NCI-H69 (cell line): Measurements from ENCODE around the gene FXYD2.
"Not testable (repeated sequence)": the region's sequence is repeated elsewhere in the genome, so short reads cannot be mapped to it uniquely, and the experiment has no call there.

Source experiments
- DNase-seq: peaks from one replicate; lab custom pipeline; 2025; lab: John Stamatoyannopoulos, UW

FXYD2 gene

DNA sequence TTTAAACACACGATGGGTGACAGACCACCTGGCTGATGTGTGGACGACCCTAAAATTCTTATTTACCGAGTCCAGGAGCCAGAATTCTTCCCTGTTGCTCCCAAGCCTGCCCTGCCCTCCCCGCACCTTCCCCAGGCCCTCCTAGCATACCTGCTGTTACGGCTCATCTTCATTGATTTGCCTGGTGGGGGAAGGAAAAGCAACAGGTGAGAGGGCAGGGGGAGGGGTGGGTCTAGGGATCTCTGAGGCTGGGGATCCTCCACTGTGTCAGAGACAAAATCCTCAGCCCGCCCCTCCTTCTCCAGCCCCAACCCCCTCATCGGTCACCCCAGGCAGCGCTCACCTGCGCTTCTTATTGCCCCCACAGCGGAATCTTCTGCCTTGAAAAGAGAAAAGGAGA, 4.0 kb downstream of the FXYD2 start:
- peak; percentile 38 for DNase-seq

DNA sequence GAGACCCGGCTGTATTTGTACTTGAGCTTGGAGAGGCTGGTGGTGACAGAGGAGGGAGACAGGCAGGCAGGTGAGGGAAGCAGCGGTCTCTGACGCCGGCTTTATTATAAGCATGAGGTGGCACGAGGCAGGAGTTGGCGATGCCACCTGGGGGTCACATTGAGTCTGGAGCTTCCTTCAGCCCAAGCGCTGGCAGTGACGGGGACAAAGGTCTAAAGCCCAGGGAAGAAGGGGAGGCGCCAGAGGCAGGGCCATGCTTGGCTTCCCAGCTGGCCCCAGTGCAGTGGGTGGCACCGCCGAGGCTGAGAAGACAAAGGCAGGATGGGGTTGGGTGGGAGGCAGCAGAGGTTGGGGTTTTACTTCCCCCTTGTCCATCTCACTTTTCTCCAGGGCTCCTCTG, 4.5 kb downstream of the FXYD2 start:
- DNase-seq, result peak; percentile 81

DNA sequence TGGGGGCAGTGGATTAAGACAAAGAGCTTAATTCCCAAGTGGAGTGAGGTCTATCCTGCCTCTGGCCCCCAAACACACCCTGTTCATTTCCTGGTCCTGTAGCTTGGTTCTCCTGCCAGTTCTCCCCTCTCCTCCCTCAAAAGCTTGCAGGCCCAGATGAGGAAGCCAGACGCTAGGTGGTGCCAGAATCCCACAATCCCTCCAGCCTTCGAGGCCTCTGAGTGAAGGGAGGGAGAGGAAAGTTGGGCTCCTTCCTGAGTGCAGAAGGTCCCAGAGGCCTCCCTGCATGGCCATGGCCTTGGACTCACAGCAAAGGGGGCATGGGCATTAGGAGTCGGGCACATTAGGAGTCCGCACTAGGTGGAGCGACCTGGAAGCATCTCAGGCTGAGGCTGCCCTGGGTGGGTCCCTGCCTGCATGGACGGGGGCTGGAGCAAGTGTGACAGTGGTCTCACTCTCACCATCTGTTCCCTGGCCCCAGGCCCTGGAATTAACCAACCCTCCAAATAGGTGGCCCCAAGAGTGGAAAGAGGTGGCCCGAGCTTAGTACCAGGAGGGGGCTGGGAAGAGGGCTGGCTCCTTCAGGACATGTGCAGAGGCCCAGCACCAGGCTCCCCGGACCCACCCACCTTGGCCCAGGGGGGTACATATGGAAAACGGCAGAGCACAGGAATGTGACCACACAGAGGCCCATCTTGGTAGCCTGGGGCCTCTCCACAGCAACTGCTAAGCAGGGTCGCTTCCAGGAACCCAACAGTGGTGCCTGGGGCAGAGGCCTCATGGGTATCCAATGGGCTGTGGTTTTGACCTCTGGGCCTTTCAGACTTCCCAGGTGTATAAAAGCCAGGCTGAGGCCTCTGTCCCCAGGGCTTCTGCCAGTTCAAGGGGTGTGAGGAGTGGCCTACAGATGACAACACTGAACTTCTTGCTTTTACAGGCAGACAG, 5.2 kb downstream of the FXYD2 start:
- DNase-seq, result peak; percentile 82

DNA sequence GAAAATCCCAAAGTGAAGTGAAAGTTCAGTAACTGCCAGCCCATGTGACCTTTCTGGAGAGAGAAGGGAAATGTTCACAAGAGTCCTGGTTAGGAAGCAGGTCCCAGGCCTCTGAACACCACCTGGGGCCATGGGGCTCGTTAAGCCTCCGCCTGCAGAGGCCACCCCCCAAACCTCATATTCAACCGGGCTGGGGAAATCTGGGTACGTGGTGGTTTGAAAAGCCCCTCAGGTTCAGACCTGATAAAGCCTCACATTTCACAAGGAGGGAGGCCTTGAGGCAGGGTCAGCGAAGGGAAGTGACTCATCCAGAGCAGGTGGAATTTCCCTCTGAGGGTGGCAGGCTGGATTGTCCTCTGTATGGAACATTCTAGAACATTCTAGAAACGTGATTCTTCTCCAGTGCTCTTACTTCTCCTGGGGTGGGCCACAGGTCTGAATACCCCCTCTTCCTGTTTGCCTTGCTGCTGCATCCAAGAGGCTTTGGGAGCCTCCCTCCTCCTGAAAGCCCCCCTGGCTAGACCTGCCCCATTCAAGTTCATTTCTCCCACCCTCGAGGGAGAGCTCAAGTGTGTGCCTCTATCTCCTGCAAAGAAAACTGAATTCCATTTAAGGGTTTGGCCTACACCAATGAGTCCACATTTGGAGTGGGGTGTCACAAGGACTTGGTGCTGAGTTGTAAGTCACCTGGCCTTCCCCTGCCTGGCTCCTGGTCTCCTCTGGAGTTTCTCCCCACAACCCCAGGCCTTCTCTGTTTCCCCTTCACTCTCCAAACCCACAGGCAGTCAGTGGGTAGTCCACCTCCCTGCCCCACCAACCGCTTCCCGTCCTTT, 6.3 kb downstream of the FXYD2 start:
- DNase-seq, result peak; percentile 49

DNA sequence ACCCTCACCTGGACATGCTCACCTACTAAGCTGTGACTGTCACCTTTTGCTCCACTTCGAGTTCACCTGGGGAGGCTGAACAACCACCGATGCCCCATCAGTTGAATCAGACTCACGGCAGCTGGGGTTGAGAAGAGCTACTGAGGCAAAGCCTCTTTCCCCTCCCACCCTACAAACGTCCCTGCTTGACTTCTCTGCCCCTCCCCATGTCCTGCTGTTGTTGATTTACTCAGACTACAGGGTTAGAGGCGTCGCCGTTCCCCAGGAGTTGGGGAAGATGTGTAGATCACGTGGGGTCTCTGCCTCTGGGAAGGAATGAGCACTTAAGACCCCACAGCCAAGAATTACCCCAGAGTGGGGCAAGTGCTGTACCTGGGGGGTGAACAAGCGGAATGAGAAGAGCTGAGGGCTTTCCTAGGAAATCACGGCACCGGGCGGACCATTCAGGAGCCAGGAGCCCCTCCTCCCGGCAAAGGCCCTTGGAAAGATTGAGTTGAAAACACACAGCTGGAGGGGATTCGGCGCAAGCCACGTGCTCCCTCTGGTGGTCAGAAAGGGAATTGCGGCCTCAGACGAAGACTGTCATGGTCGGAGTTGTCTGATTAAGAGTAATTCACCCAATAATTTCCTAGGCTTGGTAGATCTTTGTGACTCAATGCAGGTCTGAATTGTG, 7.0 kb downstream of the FXYD2 start:
- peak; percentile 94 for DNase-seq

DNA sequence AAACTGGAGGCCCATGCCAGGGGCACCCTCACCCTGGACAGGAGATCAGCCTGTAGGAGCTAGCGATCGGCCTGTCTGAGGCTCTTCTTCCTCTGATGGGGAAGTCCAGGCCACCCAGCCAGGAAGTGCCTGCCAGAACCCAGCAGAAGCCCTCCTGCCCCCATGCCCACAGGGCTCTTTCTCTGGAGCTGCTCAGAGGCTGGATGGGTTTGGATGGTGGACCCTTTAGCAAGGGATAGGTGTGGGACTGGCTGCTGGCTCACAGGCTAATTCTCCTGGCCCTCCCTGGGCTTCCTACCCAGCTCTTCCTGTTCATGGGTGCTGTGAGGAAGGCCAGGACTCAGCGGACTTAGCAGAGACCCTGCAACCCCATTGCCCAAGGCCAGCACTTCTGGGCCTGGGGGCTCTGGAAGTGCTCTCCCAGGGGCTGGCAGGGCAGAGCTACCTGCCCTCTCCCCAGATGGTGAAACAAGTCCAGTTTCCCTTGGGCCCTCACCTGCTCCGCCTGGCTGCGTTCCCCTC, 7.6 kb downstream of the FXYD2 start:
- peak; percentile 67 for DNase-seq

DNA sequence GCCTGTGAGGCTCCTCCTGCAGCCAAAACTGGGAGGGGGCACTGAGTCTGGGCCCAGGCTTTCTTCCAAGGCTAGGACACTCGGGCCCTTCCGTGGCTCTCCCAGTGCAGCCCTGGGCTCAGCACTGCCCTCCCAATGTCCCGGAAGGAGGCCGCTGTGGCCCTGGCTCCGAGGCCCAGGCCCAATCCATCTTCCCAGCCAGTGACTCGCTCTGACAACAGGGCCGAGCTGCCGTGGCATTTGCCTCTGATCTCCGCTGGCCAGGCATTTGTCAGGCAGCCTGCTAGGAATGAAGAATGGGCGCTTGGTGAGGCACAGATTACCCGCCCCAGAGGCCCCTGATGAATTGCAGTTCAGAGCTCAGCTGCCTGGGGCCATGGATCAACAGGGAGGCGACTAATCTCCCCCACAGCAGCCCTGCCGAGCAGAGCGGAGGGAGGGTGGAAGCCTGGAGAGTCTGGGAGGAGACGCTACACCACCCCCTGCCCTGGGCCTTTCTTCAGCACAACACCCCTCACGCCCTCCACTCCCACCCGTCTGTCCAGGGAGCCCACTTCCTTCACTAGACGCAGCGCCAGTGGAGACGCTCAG, 8.3 kb downstream of the FXYD2 start:
- peak; percentile 97 for DNase-seq

DNA sequence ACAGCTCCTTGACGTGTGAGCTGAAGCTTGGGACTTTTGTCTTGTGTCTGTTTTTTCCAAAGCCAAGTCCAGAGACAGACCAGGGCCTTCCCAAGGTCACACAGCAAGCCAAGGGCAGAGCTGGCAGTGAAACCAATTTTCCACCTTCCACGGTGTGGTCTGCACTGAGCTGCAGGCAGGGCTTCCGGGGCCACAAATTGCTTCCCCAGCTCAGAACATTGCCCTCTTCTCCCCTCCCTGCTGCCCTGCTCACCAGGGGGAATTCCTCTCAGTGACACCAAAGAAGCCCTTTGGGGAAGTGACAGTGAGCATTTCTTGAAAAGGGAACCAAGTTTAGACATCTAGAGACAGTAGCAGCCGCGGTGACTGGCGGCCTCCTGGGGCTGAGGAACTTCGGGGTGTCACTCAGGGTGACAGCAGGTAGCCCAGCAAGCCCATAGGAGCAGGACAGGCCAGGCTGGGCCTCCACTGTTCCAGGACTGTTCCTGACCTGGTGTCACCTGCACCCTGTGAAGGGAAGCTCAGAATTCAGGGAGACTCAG, 9.2 kb downstream of the FXYD2 start:
- no peak for DNase-seq

DNA sequence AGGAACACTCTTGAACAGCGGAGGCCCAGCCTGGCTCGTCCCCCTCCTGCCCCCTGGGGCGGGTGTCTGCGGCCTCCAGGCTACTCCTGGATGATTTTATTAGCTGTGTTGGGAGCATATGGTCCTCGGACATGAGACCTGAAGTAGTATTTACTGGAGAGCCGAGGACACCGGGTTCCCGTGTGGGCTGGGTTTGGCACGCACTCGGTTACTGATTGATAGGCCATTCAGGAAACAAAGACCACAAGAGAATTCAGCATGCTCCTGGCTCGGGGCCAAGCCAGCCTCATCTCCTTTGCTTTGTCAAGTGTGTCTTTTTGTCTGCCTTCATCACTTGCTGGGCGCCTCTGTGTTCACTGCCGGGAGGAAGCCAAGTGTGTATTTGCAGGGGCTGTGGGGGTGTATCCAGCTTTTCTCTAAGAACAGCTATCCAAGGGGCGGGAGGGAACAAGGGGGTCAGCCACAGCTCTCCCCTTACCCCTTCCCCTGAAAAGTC, 9.7 kb downstream of the FXYD2 start:
- peak; percentile 99 for DNase-seq

DNA sequence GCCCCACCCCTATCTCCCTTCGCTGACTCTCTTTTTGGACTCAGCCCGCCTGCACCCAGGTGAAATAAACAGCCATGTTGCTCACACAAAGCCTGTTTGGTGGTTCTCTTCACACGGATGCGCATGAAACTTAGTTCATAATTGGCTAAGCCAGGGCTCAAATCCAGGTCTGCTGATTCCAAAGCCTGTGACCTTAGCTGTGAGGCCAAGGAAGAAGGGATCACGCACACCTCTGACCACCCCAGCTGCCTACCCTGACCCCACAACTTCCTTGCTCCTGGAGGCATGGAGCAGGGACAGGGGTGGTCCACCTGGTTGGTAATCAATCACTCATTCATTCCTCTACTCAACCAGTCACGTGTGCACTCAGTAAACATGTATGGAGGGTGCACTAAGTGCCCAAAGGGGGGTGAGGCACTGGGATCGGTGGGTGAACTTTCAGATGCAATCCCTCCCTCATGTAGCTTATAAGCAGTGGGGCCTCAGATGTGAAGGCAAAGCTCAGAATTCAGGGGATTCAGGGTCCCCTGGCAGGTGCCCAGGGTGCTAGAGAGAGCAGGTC, 10.3 kb downstream of the FXYD2 start:
- DNase-seq, result no peak

DNA sequence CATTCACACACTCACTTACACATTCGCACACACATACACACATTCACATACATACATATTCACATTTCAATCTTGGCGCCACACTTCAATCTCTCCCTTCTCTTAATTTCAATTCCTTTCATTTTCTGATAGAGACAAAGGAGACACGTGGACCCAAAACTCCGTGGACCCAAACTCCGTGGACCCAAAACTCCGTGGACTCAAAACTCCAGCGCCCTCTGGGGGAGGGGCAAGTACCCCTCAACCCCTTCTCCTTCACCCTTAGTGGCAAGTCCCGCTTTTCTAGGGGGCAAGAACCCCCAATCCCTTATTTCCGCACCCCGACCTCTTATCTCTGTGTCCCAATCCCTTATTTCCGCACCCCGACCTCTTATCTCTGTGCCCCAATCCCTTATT, 14.5 kb downstream of the FXYD2 start:
- not testable (repeated sequence) for DNase-seq

DNA sequence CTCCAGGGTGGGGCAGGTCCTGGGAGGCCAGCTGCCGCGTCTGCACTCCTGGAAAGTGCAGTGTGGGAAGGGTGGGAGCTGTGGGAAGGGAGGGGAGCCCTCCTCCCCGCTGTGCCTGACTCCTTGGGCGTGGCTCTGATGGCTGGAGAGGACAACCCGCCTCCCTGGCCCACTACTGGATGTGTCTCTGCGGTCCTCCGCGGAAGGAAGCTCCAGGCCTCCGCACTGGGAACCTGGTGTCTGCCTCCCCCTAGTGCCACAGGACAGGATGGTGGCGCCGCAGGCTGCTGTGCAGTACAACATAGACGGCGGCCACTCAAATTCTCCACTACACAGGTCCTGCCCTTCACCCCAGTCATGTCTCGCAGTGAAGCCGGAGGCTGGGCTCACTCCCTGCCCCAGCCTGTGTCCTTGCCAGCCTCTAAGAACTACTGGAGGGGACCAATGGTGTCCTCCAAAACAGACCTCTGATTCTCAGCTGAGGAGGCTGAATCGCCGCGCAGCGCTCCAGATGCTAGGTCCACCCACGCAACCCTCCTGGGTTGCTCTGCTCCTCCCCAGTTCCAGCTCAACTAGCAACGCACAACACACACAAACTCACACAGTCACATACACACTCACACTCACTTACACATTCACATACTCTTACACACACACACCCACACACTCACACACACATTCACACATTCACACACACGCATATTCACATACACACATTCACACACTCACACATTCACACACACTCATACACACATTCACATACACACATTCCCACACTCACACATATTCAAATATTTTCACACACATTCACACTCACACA, 15.1 kb downstream of the FXYD2 start:
- peak; percentile 87 for DNase-seq

DNA sequence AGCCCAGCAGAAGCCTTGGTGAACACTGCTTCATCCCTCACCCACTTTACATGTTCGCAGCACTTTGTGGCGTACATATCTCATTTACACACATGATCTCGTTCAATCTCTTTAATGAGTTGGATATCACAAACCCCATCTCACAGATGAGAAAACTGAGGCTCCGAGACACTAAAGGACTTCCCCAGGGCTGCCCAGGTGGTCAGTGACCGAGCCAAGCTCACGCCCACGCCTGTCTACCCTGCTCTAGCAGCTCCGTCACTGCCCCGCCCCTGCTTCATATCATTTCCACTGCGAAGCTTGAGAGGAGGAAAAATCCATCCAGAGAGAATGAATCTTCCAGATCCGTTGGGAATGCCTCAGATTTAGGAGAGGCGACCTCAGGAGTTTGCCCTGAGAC, 15.8 kb downstream of the FXYD2 start:
- no peak for DNase-seq

DNA sequence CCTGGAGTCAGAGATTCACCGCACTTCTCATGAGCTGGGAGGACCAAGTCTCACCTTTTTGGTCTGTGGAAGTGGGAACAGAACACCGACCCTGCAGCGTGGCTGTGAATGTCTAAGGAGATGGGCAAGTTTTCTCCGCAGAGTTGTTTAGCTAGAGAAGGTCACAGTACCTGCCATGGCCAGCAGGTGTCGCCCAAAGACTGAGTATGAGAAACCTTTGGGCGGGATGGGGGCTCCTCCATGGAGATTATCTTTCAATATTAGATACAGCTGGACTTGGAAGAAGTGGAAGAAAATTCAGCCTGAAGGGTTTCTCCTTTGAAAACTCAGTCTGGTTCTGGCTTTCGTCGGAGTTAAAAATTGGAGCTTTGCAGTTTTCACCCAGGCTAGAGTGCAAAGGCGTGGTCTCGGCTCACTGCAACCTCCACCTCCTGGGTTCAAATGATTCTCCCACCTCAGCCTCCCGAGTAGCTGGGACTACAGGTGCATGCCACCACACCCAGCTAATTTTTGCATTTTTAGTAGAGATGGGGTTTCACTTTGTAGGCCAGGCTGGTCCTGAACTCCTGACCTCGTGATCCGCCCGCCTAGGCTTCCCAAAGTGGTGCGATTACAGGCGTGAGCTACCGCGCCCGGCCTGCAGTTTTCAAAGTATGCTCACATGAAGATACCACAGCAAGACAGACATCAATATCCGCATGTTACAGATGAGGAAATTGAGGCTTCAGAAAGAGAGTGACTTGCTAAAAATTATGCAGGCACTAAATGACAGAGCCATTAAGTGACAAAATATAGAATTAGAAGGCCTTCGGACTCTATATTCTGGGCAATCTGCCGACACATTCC, 16.8 kb downstream of the FXYD2 start:
- DNase-seq, result peak; percentile 75

DNA sequence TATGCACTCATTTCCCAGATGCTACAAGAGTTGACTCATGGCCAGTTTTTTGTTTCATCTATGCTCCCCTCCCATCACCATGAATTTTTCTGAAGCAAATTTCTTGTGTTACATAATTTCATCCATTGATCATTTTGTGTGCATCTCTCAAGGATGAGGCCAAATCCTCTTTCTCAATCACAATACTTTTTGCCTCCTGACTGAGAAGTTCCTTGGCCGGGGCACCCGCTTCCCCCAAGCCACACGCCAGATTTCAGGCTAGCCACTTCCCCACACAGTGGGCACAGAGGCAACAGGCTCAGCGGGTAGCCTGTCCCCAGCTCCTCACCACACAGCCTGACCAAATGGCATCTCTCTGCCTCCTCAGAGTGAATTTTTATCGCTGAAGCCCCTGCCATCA, 17.7 kb downstream of the FXYD2 start:
- DNase-seq, result no peak

DNA sequence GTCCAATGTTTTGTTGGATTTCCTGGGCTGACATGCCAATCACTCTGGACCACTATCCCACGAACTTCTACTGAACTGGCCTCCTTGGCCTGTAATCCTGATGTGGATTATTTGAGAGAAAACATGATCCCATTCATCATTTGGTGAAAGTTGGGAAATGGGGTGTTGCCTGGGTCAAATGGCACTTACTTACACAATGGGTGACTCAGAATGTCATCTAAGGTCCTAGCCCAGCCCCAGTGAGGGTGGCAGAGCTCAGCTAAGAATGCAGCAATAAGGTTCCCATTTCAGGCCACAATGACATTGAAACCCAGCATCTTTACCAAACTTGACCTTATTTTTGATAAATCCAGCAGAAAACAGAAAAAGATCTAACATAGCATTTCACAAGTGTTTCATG, 19.5 kb downstream of the FXYD2 start:
- no peak for DNase-seq

DNA sequence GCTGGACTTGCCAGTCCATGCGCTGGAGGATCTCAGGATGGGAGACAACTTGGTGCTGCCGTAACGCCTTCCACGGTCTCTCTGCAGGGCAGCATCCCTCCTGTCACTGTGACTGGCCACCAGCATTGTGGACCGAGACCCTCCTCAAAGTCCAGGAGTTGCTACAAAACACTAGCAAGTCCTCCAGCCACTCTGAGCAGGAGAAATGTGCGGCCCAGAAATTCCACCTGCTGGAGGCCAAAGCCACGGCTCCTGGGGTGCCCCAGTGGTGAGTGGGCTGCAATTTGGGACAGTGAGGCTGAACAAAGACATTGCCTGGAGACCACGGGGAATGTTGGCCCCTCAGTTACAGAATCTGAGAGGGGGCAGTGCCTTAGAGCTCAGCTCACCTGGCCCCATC, 20.6 kb downstream of the FXYD2 start:
- DNase-seq, result no peak

DNA sequence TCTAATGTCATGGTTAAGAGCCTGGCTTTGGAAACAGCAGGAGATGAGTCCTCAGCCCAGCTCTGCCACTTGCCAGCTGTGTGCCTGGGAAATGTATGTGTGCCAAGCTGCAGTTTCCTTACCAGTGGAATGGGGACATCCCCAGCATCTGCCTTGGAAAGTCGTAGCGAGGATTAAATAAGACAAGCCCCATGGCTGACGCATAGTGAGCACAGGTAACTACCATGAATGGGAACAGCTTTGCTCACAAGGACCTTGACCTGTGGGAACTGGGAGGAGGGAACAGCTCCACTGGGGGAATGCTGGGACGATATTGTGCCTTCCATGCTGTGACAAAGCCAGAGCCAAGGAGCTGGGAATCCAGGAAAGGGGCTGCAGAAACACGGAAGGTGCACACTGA, 24.9 kb downstream of the FXYD2 start:
- peak; percentile 19 for DNase-seq

DNA sequence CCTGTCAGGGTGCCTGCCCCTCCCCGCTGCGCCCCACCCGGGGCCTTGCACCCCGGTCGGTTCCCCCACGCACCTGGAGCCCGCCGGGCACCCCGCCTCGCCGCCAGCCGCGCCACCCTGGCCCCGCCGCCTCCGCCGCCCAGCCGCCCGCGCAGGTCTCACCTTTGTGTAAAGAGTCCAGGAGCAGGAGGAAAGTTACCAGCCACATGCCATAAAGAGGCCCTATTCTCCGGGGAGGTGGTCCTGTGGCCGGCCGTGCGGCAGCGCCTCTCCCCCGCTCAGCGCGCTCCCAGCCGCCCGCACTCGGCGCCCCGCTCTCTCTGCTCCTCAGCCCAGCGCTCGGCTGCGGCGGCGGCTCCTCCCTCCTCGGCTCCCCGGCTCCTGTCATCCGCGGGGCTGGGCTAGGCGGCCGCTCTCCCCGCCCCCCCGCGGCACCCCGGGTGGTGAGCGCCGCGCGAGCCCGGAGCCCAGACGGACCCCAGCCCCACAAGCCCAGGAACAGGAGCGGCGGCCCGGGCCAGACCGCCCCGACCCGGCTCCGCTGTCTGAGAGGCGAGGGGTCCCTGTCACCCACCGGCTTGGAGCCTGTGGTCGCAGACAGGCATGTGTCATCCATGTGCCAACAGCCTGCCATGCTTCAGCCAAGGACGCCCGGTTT, 27.5 kb downstream of the FXYD2 start, which contains the start of gene DSCAML1:
TSS of gene DSCAML1 (minus strand) at position 345 of the 658 bp plus-strand sequence. CDS start at position 208, 137 bp downstream.
- peak; percentile 67 for DNase-seq
